Peyer's patch (tissue), 4 donors: ENCODE measurements around the gene ARHGAP20.

Experiments used
- CTCF ChIP-seq, 6 experiments: fragments of 450-650 bp in 4 of 6; fragments of 200-600 bp in 2 of 6; sonication (generic) in 1 of 6; IDR thresholded peaks; one replicate each; pipeline ENCODE4 v1.5.1; 2017 to 2019; ENCODE audit warnings: antibody characterized with exemption in 6 of 6, mild to moderate bottlenecking in 3 of 6, moderate library complexity in 1 of 6
- POLR2A ChIP-seq, 2 donors: fragments of 450-650 bp; IDR thresholded peaks; one replicate each; pipeline ENCODE4 v1.5.1; 2017; ENCODE audit warnings: antibody characterized with exemption in 2 of 2, mild to moderate bottlenecking in 2 of 2, moderate library complexity in 2 of 2

- TF ChIP-seq POLR2A (IDR thresholded peaks at IDR 0.05) (no peak), CTCF (IDR thresholded peaks at IDR 0.05) (peak in 2 of 6 experiments; percentile 25 to 34)
Measured at GRCh38 chr11:110529043-110529442, 183.2 kb downstream of the ARHGAP20 start.
